Activated T-helper 1 cell treated with anti-CD3 and anti-CD28 coated beads, Interleukin-12 subunit alpha, Interleukin-12 subunit beta, Interleukin-2, Interleukin-4 antibody, amounts not matched to agents 30 ng/mL and 10 ng/mL and 1 ng/mL, durations not matched to agents 14 hours and 24 hours and 36 hours (primary cell): ENCODE data around the gene HIC1. TPM values are rescaled to one million over a fixed set of nuclear protein-coding genes. Genes with fewer than 3 reads are reported as not detected.
"Not testable (repeated sequence)": the region's sequence is repeated elsewhere in the genome, so short reads cannot be mapped to it uniquely, and the experiment has no call there.

Experiments used
- DNase-seq: peaks from one replicate; pipeline ENCODE4 v3.0.0; 2021; ENCODE audit warnings: low spot score
- H3K27ac Mint-ChIP-seq: one replicate; pipeline ENCODE4 v1.8.0; 2021; ENCODE audit warnings: mild to moderate bottlenecking, mixed read lengths
- H3K27me3 Mint-ChIP-seq: one replicate; pipeline ENCODE4 v1.8.0; 2022; ENCODE audit warnings: mild to moderate bottlenecking, moderate library complexity, mixed read lengths; ENCODE audit not compliant: insufficient read depth
- H3K36me3 Mint-ChIP-seq: one replicate; pipeline ENCODE4 v1.8.0; 2021; ENCODE audit warnings: low read depth, mixed read lengths
- H3K4me1 Mint-ChIP-seq: one replicate; pipeline ENCODE4 v1.8.0; 2021; ENCODE audit warnings: low read depth, mixed read lengths
- H3K4me3 Mint-ChIP-seq: one replicate; pipeline ENCODE4 v1.8.0; 2021; ENCODE audit warnings: mild to moderate bottlenecking, moderate library complexity, mixed read lengths
- H3K9me3 Mint-ChIP-seq: one replicate; pipeline ENCODE4 v1.8.0; 2021; ENCODE audit warnings: mixed read lengths
- intact Hi-C: fragments of 100-400 bp; cut with micrococcal nuclease; formaldehyde crosslinking; loops from one replicate; pipeline ENCODE4 v1.15.1; 2024
- total RNA-seq: library from RNA; stranded (reverse); gene quantifications from 2 replicates; pipeline ENCODE4 v1.2.3, GENCODE V29; 2022

Gene HIC1, protein sequence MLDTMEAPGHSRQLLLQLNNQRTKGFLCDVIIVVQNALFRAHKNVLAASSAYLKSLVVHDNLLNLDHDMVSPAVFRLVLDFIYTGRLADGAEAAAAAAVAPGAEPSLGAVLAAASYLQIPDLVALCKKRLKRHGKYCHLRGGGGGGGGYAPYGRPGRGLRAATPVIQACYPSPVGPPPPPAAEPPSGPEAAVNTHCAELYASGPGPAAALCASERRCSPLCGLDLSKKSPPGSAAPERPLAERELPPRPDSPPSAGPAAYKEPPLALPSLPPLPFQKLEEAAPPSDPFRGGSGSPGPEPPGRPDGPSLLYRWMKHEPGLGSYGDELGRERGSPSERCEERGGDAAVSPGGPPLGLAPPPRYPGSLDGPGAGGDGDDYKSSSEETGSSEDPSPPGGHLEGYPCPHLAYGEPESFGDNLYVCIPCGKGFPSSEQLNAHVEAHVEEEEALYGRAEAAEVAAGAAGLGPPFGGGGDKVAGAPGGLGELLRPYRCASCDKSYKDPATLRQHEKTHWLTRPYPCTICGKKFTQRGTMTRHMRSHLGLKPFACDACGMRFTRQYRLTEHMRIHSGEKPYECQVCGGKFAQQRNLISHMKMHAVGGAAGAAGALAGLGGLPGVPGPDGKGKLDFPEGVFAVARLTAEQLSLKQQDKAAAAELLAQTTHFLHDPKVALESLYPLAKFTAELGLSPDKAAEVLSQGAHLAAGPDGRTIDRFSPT
- total RNA-seq = 45.6 and 47.0 TPM in 2 replicates

DNA sequence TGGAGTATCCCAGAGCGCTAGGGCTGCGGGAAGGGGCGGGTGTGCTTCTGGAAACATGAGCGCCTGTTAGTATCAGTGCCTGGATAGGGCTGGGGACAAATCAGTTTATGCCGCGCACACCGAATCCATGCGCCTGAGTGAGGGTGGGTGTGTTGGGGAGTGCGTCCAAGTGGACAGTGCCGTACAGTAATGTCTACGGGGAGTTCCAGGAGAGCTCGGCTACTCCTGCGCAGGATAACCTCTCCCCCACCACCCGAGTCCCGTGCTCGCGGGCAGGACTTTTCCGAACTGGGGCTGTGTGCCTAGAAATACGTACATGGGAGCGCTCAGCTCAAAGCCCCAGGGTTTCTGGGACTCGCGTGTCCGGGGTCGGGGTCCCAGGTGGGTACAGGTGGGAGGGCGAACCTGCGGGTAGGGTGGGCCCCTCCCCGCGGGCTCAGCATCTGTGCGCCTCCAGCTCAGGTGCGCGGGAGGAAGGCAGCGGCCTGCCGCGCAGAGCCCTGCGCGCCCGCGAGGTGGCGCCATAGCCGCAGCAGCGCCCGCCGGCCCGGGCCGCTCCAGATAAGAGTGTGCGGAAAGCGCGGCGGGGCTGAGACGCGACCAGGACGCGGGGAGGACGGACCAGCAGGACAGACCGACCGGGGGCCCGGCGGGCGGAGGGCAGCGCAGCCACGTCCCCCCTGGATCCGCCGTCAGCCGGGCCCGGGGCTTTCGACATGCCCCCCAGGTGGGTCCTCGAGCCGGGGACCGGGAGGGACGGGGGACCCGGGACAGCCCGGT is at the start of gene HIC1:
TSS of gene HIC1 (plus strand) at position 592 of the 780 bp plus-strand sequence. CDS start 1,588 bp downstream, outside the sequence.
- peak within 1 kb of the TSS; percentile 84 for H3K4me3 Mint-ChIP-seq
- H3K9me3 Mint-ChIP-seq = no peaks in the 10 kb centered on the region
- peak within 1 kb of the TSS; percentile 91 for H3K27ac Mint-ChIP-seq
- peaks cover 7% of the 10 kb centered on the region for H3K36me3 Mint-ChIP-seq
- intact Hi-C loops = loop anchor here (1.0 to 5.0 kb wide), 9 partner anchors 24 to 338 kb away; partner anchors contain the start of genes DPH1, SMG6, SRR and TSR1
- peak; percentile 85 for DNase-seq
- peaks cover 12% of the 10 kb centered on the region for H3K27me3 Mint-ChIP-seq
- H3K4me1 Mint-ChIP-seq = peaks cover 20% of the 10 kb centered on the region

DNA sequence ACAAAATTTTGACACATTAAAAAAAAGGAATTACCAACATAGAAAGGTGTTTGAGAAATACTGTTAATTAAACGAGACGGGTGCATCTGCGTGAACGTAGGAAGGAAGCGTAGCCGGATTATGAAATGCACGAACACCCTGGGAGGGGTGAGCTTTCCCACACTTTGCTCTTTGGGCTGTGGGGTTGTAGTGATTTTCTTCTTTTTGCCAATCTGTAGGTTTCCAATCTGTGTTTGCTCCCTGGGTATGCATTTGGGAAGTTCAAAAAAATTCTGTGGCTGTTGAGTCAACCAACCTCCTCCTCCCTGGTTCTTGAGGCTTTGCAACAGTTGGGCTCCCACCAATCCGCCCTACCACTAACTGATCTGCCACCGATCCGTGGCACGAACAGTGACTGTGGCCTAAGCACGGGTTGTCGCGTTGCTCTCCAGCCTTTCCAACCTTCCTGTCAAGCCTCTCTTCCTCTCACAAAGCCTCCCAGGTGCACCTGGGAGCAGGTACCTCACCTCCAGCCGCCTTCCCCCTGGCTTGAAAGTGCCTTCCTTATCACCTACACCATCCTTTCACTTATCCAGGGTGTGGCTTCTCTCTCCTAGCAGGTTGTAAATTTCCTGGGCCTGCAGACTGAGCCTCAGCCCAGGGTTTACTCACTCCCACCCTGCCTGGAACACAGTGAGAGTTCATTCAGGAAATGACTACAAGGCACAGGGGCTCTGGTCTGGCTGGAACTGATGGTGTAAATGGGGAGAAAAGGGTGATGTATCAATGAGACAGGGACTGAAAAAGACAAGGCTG is 46.4 kb upstream of the HIC1 start:
- no peak overlapping the region for H3K4me3 Mint-ChIP-seq
- peaks cover 5% of the 10 kb centered on the region for H3K4me1 Mint-ChIP-seq
- no peak for DNase-seq
- intact Hi-C loops = no loop called here
- H3K36me3 Mint-ChIP-seq = no peaks in the 10 kb centered on the region
- H3K27ac Mint-ChIP-seq = no peak overlapping the region
- H3K9me3 Mint-ChIP-seq = no peaks in the 10 kb centered on the region
- peaks cover 9% of the 10 kb centered on the region for H3K27me3 Mint-ChIP-seq

DNA sequence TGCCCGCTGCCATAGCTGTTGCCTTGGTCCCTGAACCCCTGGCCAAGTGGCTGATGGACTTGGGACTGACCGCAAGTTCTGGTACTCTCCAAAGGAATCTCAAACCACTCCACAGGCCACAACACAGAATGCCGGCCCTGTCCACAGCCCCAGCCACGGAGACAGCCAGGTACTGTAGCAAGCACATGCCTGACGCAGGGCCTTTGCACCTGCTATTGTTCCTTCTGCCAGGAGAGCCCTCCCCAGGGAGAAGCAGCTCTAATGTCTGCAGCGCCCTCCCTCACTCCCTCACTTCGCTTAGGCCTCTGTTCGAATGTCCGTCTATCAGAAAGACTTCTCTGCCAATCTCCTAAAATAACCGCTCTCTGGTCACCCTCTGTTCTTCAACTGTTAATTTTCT is 45.2 kb upstream of the HIC1 start:
- H3K36me3 Mint-ChIP-seq = no peaks in the 10 kb centered on the region
- peaks cover 9% of the 10 kb centered on the region for H3K27me3 Mint-ChIP-seq
- intact Hi-C loops = no loop called here
- peaks cover 5% of the 10 kb centered on the region for H3K4me1 Mint-ChIP-seq
- DNase-seq = no peak
- no peak overlapping the region for H3K27ac Mint-ChIP-seq
- H3K4me3 Mint-ChIP-seq = no peak overlapping the region
- no peaks in the 10 kb centered on the region for H3K9me3 Mint-ChIP-seq

DNA sequence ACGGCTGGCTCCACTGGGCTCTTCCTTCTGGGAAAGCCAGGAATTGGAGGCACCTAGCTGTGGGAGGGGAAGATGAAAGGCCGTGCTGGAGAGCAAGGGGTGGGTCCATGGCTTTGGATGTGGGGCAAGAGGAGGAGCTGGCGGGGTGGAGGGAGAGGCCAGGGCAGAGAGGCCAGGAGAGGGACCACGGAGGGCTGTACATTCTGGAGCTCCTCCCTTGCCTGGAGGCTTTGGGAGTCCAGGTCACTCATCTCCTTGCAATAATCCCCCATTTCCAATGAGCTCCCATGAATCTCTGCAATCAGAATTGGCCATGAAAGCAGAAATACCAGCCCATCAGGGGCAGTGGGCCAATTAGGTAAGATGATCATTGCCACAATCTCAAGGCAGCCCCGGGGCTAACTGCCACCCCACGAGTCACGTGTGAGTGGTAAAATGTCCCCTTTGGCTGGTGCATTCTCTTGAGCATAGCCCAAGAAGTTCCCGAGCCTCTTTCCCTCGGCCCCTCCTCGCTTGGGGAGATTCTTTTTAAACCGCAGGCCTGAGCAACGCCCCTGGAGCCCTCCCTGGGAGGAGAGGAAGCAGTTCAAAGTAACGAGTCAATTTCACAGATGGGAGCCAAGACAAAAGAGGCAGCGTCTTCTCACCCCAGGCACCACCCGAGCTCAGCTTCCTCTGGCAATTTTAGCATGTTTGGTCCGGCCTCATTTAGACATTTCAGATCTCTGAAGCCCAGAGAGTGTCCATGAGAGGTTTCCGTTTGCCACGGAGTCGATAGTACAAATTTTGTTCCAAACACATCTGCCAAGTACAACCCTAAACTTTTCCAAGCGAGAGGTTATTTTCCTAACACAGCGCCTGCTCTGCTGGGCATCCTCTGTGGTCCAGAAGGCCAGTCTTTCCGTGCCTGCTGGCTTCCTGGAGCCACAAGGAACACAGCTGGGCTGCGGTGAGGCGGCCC is 43.2 kb upstream of the HIC1 start:
- no peak for DNase-seq
- intact Hi-C loops = no loop called here
- no peaks in the 10 kb centered on the region for H3K36me3 Mint-ChIP-seq
- peaks cover 9% of the 10 kb centered on the region for H3K27me3 Mint-ChIP-seq
- no peak overlapping the region for H3K4me3 Mint-ChIP-seq
- H3K9me3 Mint-ChIP-seq = no peaks in the 10 kb centered on the region
- H3K4me1 Mint-ChIP-seq = peaks cover 5% of the 10 kb centered on the region
- H3K27ac Mint-ChIP-seq = no peak overlapping the region

DNA sequence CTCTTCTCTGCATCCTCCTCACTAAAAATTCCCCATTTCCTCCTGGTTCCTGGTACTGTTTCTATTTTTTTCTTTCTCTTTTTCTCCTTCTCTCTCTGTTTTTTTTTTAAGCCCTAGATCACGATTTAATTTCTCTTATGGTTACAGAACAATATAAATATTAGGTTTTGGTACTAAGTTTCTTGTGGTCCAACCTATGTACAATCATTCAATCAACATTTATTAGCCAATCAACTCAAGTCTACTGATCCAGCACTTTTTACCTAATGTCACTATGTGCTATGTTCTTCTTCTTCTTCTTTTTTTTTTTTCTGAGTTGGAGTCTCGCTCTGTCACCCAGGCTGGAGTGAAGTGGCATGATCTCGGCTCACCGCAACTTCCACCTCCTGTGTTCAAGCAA is 42.4 kb upstream of the HIC1 start:
- Mint-ChIP-seq H3K4me3 (no peak overlapping the region), H3K36me3 (no peaks in the 10 kb centered on the region), H3K4me1 (peaks cover 5% of the 10 kb centered on the region), H3K9me3 (no peaks in the 10 kb centered on the region), H3K27me3 (peaks cover 5% of the 10 kb centered on the region), H3K27ac (no peak overlapping the region)
- intact Hi-C loops = no loop called here
- DNase-seq = no peak

DNA sequence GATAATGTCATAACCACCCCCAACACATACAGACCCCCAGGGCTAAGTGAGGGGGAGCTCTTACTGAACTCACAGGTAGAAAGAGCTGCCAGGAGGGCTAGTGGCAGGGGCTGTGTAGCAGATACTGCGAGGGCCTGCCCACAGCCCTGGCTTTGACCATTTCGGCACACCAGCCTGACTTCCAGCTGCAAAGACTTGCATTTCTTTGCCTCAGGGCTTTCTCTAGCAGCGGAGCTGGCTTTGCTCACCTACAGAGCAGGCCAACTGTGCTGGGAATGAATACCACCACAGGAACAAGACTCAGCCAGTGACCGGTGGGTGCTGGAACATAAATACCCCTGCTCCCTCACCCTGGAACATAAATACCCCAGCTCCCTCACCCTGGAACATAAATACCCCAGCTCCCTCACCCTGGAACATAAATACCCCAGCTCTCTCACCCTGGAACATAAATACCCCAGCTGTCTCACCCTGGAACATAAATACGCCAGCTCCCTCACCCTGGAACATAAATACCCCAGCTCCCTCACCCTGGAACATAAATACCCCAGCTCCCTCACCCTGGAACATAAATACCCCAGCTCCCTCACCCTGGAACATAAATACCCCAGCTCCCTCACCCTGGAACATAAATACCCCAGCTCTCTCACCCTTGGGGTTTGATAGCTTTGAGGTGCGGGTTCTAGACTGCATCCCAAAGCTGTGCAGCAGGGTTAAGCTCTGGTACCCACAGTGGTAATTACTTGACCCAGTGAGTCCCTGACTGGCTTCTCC is 41.5 kb upstream of the HIC1 start:
- H3K4me3 Mint-ChIP-seq, H3K4me1 Mint-ChIP-seq, H3K27ac Mint-ChIP-seq, DNase-seq, H3K9me3 Mint-ChIP-seq, H3K27me3 Mint-ChIP-seq, H3K36me3 Mint-ChIP-seq, intact Hi-C loops: not testable (repeated sequence)

DNA sequence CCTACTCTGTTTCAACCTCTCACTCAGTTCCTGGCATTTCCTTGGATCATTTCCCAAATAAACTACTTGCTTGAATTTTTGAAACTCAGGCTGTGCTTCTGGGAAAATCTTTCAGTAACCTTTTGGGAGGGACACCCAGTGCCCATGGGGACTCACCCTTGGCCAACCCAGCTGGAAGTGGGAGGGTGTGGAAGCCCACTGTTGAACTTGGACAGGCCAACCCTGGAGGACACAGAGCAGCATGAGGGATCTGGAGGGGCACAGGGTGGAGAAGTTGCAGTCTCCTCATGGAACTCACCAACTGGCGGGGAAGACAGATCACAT is 40.9 kb upstream of the HIC1 start:
- DNase-seq = no peak
- Mint-ChIP-seq H3K27ac (no peak overlapping the region), H3K4me3 (no peak overlapping the region), H3K4me1 (peaks cover 5% of the 10 kb centered on the region), H3K27me3 (peaks cover 6% of the 10 kb centered on the region), H3K36me3 (no peaks in the 10 kb centered on the region), H3K9me3 (no peaks in the 10 kb centered on the region)
- intact Hi-C loops = no loop called here

DNA sequence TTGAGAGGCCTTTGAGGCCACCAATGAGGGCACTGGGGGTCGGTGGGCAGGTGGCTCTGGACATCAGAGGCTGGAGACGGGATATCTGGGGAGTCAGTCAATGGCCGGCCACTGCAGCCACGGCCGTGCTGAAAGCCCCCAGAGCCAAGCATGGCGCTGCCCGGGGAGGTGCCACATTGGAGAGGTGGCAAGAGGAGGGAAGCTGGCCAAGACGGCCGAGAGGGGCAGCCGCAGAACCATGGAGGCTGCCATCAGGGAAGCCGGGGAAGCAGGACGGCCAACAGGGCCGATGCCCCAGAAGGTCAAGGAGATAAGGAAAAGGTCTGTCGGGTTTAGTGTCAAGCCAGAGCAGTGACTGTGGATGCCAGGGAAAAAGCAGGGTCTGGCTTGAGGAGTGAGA is 39.6 kb upstream of the HIC1 start:
- intact Hi-C loops = no loop called here
- Mint-ChIP-seq H3K4me1 (peaks cover 5% of the 10 kb centered on the region), H3K27ac (no peak overlapping the region), H3K9me3 (no peaks in the 10 kb centered on the region), H3K36me3 (no peaks in the 10 kb centered on the region), H3K27me3 (peaks cover 16% of the 10 kb centered on the region), H3K4me3 (no peak overlapping the region)
- no peak for DNase-seq

DNA sequence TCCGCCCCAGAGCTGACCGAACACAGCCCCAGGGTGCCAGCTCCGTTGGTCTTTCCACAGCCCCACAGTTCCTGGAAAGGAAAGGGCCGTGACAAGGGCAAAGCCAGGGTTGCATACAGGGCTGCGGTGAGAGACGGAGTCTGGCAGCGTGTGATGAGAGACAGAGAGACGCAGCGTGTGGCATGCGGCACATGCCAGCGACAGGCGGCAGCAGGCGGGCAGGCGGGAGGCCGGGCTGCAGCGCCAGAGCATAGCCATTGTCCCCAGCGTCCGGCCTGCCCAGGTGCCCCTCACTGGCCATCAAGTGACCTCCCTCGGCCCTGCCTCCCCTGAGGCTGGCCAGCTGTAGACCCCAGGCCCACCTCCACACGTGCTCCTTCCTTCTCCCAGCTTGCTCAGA is 38.4 kb upstream of the HIC1 start:
- Mint-ChIP-seq H3K4me1 (peaks cover 5% of the 10 kb centered on the region), H3K4me3 (no peak overlapping the region), H3K27me3 (peaks cover 25% of the 10 kb centered on the region), H3K36me3 (no peaks in the 10 kb centered on the region), H3K9me3 (no peaks in the 10 kb centered on the region), H3K27ac (no peak overlapping the region)
- intact Hi-C loops = no loop called here
- DNase-seq = no peak

DNA sequence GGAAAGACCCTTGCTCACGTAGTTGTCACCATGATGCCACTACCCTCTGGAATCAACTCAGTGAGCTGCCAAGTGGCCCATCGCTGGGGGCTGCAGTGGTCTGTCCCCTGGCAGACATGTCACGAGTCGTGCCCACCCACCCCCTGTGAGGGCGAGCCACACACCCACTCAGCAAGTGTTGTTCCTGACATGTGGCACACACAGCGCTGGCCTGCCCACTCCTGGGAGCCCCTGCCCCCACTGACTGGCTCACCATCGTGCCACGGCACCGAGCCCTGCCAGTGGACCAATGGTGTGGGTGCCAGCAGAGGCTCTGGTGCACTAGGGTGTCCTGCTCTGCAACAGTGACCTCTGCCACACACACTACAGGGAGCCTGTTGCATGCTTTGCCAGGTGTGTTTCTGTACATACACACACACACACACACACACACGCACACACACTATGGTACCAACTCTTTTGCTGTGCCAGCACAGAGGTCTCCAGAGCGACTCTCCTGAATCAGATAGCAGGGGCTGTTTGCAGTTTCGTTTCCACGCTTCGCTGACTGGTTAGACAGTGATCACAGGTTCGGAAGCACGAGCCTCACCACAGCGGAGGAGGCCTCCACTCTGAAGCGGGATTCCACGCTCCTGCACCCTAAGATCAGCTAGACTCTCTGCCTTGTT is 37.5 kb upstream of the HIC1 start:
- Mint-ChIP-seq H3K27me3 (peaks cover 24% of the 10 kb centered on the region), H3K36me3 (no peaks in the 10 kb centered on the region), H3K9me3 (no peaks in the 10 kb centered on the region), H3K27ac (no peak overlapping the region), H3K4me1 (no peaks in the 10 kb centered on the region), H3K4me3 (no peak overlapping the region)
- intact Hi-C loops = no loop called here
- DNase-seq = no peak
